Posterior cingulate gyrus (tissue), 11 donors: ENCODE measurements around the gene CLEC5A.
"Not testable (repeated sequence)": the region's sequence is repeated elsewhere in the genome, so short reads cannot be mapped to it uniquely, and the experiment has no call there.

Source experiments
- DNase-seq, 10 donors: peaks; one replicate each; pipeline versions ENCODE4 v3.0.0 to v3.0.0-alpha.2; 2020 to 2021; ENCODE audit warnings: mixed read lengths in 3 of 10
- intact Hi-C: fragments of 100-400 bp; cut with DNase I; formaldehyde crosslinking; loops from one replicate; pipeline ENCODE4 v1.15.1; 2023

The CLEC5A gene

DNA sequence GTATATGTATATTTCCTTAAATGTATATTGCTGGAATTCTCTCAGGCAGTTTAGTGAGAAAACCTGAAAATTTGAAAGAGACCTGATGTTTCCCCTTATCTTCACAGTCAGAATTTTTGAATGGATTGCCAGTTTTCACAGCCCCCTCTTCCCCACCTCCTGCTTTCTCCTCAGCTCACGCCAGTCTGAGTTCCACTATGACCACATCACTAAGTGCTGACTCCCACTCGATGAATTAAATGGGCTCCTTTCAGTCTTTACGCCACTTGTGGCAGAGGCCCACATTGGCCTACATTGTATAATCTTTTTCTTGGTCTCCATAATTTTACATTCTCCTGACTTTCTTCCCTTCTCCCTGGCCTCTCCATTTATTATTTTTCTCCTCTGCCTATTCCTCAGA, 3.1 kb upstream of the CLEC5A start:
- intact Hi-C loops: no loop called here
- DNase-seq: no peak

DNA sequence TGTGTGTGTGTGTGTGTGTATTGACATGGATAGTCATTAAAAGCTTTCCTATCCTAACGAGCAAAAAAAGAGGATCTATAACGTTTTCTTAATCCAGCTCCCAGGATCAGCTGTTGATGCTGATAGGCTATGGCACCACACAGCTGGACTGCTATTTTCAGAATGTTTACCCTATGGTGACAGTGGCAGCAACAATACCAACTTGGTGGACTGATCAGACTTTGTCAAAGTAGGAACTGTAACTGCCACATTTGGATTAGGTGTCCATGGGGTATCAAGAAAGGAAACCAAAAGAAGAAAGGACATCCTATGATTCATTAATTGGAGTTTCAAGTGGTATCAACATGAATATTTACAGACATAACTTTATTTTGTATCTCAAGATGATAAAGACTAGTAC, 2.7 kb upstream of the CLEC5A start:
- intact Hi-C loops: no loop called here
- DNase-seq: no peak

DNA sequence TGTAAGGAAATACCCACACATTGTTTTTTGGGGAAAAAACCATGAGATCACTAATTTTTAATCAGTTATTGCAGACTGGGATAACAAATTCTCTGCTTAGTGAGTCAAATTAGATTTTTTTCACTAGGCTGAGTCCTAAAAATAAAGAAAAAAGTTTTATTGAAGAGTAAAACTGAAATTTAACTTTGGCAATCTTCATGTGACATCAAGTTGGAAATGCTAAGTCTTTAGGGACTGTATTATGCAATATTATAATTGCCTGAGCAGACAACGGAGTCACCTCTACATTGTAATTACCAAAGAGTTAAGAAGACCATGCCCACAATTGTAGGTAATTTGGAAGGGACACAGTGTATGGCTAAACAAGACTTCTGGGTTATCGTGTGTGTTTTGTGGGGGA, 2.2 kb upstream of the CLEC5A start:
- no peak for DNase-seq
- intact Hi-C loops: no loop called here

DNA sequence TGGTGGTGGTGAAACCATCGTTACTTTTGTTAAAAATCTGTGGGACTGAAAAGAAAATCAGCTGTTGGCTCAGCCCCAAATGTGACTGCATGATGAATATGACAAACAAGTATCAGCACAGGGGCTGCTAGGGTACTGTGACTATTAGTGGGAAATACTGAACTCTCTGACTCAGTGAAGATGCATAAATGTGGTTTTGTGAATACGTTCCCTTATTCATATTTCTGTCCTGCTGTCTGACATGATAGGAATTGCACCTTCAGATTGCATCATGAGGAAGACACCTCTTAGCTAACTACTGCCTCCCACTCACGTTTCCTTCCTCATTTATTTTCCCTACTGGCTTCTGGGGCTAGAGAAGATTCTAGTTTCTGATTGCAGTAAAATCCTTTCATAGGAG, 1.4 kb downstream of the CLEC5A start:
- intact Hi-C loops: no loop called here
- DNase-seq: no peak

DNA sequence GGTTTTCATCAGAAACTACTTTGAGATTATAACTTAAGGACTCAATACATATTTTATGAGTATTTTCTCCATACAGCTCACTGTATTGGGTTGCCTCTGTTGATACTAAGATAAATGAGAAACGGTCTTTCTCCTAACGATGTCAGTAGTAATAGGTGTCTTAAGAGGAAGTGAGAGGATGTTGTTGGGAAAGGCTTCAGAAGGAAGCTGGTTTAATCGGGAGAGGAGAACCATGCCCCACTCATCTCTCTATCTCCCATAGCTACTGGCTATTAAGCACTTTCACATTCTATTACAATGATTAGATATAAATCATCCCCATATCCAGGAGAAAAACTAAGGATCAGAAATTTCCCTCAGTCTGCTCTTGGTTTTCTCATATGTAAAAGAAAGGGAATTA, 2.0 kb downstream of the CLEC5A start:
- intact Hi-C loops: no loop called here
- DNase-seq: no peak

DNA sequence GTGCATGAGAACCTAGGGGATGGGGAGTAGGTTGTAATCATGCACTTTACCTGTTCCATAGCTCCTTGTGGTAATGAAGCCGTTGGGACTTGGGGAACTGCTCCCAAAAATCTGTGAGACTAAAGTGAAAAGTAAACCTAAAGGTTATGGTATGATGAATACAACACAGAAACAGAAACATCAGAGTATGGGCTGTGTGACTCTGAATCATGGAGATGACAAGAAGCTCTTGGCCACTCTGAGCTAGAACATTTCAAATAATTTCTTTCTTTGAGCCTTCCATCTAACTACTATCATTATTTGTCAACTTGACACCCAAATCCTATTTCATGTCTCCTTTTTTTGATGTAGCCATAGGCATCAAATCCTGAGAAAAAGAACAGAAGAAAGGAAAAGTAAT, 2.9 kb downstream of the CLEC5A start:
- DNase-seq: no peak
- intact Hi-C loops: no loop called here

DNA sequence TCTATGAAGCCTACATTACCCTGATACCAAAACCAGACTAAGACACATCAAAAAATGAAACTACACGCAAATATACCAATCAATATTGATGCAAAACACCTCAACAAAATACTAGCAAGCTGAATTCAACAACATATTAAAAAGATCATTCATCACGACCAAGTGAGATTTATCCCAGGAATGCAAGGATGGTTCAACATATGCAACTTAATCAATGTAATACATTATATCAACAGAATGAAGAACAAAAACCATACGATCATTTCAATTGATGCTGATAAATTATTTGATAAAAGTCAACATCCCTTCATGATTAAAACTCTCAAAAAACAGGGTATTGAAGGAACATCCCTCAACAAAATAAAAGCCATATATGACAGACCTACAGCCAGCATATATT, 5.7 kb downstream of the CLEC5A start:
- intact Hi-C loops: no loop called here
- no peak for DNase-seq

DNA sequence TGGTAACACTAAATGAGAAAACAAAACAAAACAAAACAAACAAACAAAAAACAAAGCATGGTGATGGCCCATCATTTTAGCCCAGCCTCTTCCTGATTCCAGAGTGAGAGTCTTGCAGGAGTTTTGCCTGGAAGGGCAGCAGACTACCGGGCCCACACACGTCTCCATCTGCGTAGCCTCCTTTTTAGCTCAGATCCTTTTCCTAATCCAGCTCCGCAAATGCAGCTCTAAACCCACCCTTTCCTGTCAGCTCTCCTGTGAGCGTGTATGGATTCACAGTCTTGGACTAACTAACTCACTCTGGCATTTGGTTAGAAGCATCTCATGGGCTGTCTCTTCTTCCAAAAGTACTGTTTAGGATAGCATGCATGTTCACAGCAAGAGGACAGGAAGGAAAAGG, 16.6 kb downstream of the CLEC5A start:
- DNase-seq: no peak
- intact Hi-C loops: no loop called here

DNA sequence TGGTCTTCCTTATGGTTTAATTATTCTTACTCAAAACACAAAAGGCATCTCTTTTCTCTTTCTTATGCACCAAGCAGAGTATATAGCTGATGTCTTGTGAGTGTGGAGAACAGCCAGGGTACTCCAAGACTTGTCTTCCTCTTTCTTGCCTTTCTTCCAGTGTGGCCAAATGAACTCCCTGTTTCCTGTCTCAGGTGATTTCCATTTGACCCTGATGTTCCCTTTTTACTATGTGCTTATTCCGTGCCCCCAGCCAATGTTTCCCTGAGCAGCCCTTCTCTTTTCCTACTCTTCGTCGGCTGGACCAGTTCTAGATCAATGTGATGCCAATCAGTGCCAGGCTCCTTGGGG, 18.0 kb downstream of the CLEC5A start:
- DNase-seq: no peak
- intact Hi-C loops: no loop called here

DNA sequence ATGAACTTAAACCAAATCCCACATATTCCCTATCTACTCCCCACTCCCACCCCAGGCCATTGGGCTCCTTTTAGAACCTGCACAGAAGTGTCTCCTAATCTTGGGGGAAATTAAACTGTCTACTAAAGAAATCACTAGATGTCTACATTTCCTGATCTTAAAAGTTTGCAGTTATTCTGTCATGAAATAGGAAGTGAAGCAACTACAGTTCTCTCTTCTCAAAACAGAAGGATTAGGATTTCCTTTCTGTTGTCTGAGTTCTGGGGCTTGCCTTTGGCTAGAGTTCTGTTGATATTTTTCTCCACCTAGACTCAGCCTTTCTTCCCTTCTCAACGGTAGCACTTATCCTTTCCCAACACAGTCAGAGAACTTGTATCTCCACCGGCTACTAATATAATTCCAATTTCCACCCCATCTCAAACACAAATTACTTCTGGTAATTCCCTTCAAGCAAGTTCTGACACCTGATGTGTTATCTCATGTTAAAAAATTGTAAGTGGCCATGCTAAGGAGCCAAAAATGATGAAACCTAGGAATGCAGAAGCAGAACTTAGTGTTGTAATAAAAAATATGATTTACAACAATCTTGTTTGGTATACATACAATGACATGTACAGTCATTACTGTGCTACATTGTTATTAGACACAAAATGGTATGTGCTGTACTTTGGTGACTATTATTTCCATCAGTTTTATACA, 18.5 kb downstream of the CLEC5A start:
- intact Hi-C loops: no loop called here
- no peak for DNase-seq

DNA sequence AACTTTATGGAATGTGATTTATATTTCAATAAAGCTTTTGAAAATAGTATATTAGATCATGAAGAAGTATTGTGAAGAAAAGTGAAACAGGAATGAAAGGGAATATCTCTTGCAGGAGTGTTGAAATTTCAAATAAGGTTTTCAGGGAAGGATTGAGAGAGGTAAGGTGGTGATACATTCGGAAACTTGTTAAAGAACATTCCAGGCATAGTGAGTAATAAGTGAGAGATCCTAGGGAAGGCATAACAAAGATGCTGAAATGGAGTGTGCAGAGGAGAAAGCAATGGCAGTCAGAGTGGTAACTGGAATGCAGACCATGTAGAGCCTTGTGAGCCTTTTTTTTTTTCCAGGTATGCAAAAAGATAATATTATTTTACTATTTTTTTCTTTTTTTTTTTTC, 26.5 kb downstream of the CLEC5A start:
- intact Hi-C loops: no loop called here
- no peak for DNase-seq

DNA sequence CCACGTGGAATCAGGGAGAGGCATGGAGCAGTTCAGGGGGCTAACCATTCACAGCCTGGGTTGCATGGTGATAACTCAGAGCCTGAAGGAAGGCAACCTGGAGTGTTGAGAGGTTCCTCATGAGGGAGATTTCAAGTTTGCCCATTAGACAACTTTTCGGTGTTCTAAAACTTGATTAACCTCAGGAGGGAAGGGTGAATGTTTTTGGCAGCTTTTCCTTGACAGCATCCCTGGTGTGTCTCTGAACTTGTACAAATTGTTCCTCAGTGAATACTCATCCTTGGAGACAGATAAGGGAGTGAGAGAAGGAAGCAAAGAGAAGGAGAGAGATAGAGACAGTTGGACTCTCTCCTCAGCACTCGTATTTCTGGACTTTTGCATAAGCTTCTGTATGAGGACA, 30.7 kb downstream of the CLEC5A start, which contains the start of gene OR9A4:
TSS of gene OR9A4 (plus strand) at position 301 of the 400 bp plus-strand sequence. CDS start 2,477 bp downstream, outside the sequence.
- no peak for DNase-seq
- intact Hi-C loops: no loop called here

DNA sequence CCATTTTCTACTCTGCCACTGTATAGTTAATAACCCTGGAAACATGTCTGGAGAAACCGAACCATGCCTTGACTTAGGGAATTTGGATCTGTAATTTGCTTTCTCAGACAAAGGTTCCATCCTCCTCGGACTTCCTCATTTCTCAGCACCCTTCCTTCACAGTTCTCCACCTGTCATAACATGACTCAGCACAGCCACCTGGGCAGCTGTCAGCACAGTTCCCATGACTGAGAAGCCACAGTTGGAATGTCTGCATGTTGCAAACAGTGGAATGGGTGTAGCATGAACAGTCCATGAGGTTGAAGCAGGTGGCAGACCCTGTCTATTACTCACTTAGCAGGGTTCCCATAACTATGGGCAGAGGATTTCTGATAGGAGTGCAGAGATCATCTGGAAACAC, 31.2 kb downstream of the CLEC5A start:
- no peak for DNase-seq
- intact Hi-C loops: no loop called here

DNA sequence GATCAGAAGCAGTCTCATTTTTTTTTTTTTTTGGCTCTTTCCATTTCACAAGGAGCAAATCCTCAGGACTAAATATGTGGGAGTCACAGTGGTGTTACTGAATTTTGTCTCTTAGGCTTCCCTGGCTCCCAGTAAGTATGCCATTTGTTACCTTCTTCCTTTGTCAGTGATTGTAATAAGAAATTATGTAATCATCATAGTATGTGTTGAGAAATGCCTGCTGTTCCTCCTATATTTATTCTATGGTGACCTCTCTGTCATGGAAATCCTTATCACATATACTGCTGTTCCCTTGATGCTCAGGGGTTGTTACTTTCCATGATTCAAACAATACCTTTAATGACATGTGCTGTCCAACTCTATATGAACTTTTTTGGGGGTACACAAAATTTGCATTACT, 35.4 kb downstream of the CLEC5A start:
- intact Hi-C loops: no loop called here
- no peak for DNase-seq

DNA sequence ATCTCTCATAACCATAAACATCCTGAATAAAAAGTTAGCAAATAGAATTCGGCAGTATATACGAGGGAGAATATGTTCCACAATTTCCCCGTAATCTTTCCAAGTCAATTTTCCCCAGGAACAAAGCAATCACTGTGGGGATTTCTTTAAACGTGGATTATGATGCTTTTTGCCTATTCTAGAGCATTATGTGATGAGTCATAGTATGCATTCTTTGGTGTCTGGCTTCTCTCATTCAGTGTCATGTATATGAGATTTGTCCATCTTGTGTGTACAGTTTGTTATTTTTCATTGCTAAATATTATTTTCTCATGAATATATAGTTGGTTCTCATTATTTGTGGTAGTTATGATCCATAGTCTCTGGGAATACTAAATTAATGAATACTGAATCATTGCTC, 40.5 kb downstream of the CLEC5A start:
- no peak for DNase-seq
- intact Hi-C loops: no loop called here

DNA sequence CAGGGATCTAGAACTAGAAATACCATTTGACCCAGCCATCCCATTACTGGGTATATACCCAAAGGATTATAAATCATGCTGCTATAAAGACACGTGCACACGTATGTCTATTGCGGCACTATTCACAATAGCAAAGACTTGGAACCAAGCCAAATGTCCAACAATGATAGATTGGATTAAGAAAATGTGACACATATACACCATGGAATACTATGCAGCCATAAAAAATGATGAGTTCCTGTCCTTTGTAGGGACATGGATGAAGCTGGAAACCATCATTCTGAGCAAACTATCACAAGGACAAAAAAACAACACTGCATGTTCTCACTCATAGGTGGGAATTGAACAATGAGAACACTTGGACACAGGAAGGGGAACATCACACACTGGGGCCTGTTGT, 47.4 kb downstream of the CLEC5A start:
- DNase-seq, intact Hi-C loops: not testable (repeated sequence)

DNA sequence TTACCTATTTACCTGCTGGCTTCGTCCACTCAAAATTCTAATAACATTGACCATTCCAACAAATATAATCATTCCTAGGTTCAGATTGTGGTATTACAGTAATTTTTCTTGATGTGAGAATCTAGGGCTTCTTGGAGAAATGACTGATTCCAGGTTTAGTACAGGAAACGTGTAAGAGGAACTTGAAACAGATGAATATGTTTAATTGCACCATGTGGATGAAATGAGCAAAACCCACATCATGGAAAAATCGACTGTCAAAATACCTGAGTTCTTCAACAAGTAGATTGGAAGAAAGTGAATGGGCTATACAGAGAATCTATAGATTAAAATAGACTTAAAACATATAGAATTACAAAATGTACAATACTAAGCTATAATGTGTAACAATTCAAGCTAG, 55.4 kb downstream of the CLEC5A start:
- intact Hi-C loops: no loop called here
- no peak for DNase-seq

DNA sequence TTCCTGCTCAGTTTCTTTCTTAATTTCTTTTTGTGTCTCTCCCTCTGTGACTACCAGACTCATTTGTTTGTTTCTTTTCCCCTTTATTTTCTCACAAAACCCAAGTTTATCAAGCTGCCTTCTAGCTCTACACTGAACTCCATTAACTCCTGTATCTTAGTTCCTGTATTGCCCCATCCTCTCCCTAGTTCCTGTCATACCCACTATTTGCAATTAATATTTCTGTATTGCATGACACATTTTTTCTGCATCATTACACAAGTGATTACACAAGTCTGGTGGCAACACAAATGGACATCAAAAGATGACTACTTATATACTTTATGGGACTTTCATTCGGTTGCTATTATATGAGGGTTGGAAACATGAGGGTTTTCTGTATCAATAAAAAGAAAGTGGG, 57.5 kb downstream of the CLEC5A start:
- no peak for DNase-seq
- intact Hi-C loops: no loop called here

DNA sequence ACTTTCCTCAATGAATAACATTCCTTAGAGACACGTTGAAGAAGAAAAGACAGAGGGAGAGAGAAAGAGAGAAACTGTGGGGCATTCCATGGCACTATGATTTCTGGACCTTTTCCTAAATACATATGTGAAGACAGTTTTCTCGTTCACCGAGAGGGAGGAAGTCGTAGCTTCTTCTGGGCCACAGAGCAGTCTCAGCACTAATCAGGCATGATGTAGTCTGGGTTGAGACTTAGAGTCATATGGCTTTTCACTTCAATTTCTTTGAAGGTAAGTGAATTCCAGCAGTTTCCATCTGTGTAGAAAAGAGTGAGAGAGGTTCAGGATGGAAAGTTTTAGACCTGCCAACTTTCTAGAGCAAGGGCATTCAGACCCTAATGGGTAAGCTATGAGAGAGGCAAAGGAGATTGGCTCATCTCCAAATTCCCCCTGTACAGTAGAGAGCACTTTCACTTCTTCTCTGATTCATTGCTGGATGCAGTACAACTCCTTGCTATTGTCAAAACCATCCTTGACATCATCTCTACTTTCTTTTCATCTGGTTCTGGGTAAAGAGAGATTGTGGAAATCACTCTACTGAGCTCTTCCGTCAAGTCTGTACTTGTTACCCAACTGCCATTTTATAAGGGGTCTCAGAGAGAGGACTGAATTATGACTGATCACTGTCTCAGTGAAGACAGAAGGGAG, 62.1 kb downstream of the CLEC5A start:
- intact Hi-C loops: no loop called here
- DNase-seq: no peak

DNA sequence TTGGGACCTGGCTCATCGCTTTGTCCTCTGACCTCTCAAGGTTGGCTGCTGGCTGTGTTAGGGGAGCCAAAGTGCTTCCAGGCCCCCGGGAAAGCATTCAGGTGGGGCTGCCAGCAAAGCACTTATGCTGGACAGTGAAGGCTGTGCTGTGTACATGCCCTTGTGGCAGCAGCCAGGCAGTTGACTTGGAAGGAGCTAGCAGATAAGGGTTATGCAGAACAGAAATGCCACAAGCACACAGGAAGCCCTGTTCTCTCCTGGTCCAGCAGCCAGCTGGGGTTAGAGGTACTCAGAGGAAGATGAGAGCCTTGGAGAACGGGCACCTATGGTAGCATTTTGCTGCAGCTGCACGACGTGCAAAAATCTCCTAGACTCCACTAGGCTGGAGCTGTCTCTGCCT, 65.8 kb downstream of the CLEC5A start:
- intact Hi-C loops: no loop called here
- no peak for DNase-seq

DNA sequence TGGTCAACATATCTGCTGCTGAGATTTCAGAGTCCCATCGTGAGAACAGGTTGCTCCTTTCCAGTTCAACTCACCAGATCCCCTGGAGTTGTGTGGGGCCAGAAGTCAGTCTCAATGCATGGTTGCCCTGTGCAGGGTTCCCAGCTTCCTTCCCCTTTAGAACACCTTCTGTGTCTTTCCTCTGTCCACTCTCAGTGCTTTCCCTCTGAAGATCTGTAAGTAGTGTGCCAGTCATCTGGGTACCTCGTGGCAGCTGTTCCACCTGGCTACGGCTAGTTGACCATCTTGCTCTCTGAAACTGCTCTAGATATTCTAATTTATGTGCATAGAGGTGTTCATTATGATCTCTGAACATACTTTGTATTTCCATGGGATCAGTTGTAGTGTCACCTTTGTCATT, 69.4 kb downstream of the CLEC5A start:
- intact Hi-C loops: no loop called here

More for the DNA sequence above, 69.4 kb downstream of the CLEC5A start:
- no peak for DNase-seq
